Psoas muscle (tissue), 8 donors: ENCODE results near the gene RBM27. TPM values are rescaled to one million over a fixed set of nuclear protein-coding genes. Genes with fewer than 3 reads are reported as not detected.

Experiments used
- ATAC-seq, 4 donors: fragments of 200-7000 bp; cut with Tn5 transposase; one replicate each; pipeline ENCODE4 v1.9.1; 2020; ENCODE audit warnings: moderate library complexity in 3 of 4, mild to moderate bottlenecking in 2 of 4
- DNase-seq, 2 donors: peaks; one replicate each; pipeline ENCODE4 v3.0.0-alpha.2; 2020
- H3K27ac ChIP-seq: fragments of 200-600 bp; one replicate; pipeline ENCODE4 v1.8.0; 2022
- H3K27me3 ChIP-seq, 3 donors: fragments of 200-600 bp in 1 of 3; one replicate each; pipeline versions ENCODE4 v1.6.1 to v1.8.0; 2013 to 2022; ENCODE audit warnings: low read length in 2 of 3, mild to moderate bottlenecking in 2 of 3, moderate library complexity in 1 of 3; ENCODE audit not compliant: insufficient read depth in 3 of 3
- H3K36me3 ChIP-seq, 2 donors: fragments of 200-600 bp in 1 of 2; one replicate each; pipeline versions ENCODE4 v1.6.1 to v1.8.0; 2013 to 2022; ENCODE audit warnings: low read depth in 1 of 2, mild to moderate bottlenecking in 1 of 2, moderate library complexity in 1 of 2; ENCODE audit not compliant: insufficient read depth in 1 of 2
- H3K4me1 ChIP-seq: fragments of 200-600 bp; one replicate; pipeline ENCODE4 v1.8.0; 2022
- H3K4me3 ChIP-seq: fragments of 200-600 bp; one replicate; pipeline ENCODE4 v1.8.0; 2022; ENCODE audit warnings: mild to moderate bottlenecking
- H3K9me3 ChIP-seq: fragments of 200-600 bp; one replicate; pipeline ENCODE4 v1.8.0; 2022
- CTCF ChIP-seq: fragments of 200-600 bp; IDR thresholded peaks from one replicate; pipeline ENCODE4 v1.8.0; 2022; ENCODE audit warnings: antibody characterized with exemption
- WGBS, 3 donors: extraction: QIAGEN DNeasy Blood & Tissue Kit; methylation state at CpG; one replicate each; pipeline versions ENCODE4 v1.1.6 to v1.1.7; 2013; 5-methylcytosine and 5-hydroxymethylcytosine counted together
- intact Hi-C, 2 donors: fragments of 100-400 bp; cut with DNase I; formaldehyde crosslinking; loops; one replicate each; pipeline versions ENCODE4 v1.11.0 to v1.14.2; 2022
- long read RNA-seq, 2 donors: library from polyadenylated mRNA; unstranded; transcript quantifications; one replicate each; pipeline ENCODE4 v2.0.0, GENCODE V29; 2021
- polyA plus RNA-seq, 3 donors: library from polyadenylated mRNA; stranded (reverse); fragments of 200-250 nt; gene quantifications; one replicate each; pipeline ENCODE4 v1.2.3, GENCODE V29; 2013
- total RNA-seq, 4 donors: library from RNA; stranded (reverse); fragmentation: NEBNext Ultra II Directional in 2 of 4; extraction: Animal tissue kit (Norgen Biotek cat#: 25700) in 2 of 4; gene quantifications; one replicate each; pipeline versions ENCODE4 v1.2.1 to v1.2.4, GENCODE V29; 2021 to 2023
- donor health status: healthy with polysubstance abuse.
- donor health status: DM: no; HTN: no; CAD: no; lungs with moderate emphysema.
- donor health status: Bipolar disorder and iron deficiency.
- donor health status: healthy.
- donor health status: DM: yes; HTN: yes; CAD: no.
- donor health status: DM: no; HTN: no; CAD: no.
- donor health status: DM: no; HTN: no; CAD: no.
- donor health status: DM: yes; HTN: yes; CAD: no.

Gene RBM27
- total RNA-seq (10 to 100 TPM; 11.2 to 14.9 (median 12.8) TPM), polyA plus RNA-seq (10 to 100 TPM in 1 of 3 donors, 1 to 10 TPM in 2; 5.7 to 17.0 (median 6.6) TPM)
- long read RNA-seq, donor 1, full-length matches to known transcripts = 3 of 9 reads
- long read RNA-seq, donor 1, partial matches to known transcripts = 5 of 9 reads
- long read RNA-seq, donor 1, other reads (novel, unspliced or antisense) = 1 of 9 reads
- long read RNA-seq, donor 2, full-length matches to known transcripts = 3 of 10 reads
- long read RNA-seq, donor 2, partial matches to known transcripts = 7 of 10 reads
- long read RNA-seq, donor 2, other reads (novel, unspliced or antisense) = 0 of 10 reads

GRCh38 chr5:146203011-146203871 lies at the start of gene RBM27:
Gene RBM27, plus strand, starts transcription at chr5:146203605. Its CDS starts 161 bp downstream, at chr5:146203766.
- Histone ChIP-seq H3K9me3 (no peaks in the 10 kb centered on the region), H3K4me3 (peak within 1 kb of the TSS; percentile 69), H3K36me3 (no peaks in the 10 kb centered on the region), H3K27ac (peak within 1 kb of the TSS; percentile 81), H3K27me3 (no peaks in the 10 kb centered on the region), H3K4me1 (peaks cover 38% of the 10 kb centered on the region)
- 0 to 1% (median 1%) methylated on average over 42 to 48 of the region's 48 CpGs for WGBS, 3 donors
- peak; percentile 95 to 98 for DNase-seq
- ATAC-seq = peak; percentile 100
- TF ChIP-seq CTCF = no peak
- intact Hi-C loops = loop anchor here (2.0 kb wide), 1 partner anchor 20 kb away; the partner anchor contains the start of gene LARS1 (in 2 of the 2)

GRCh38 chr5:146158255-146158654 lies 45.1 kb upstream of the RBM27 start:
- no peak for TF ChIP-seq CTCF
- peaks cover 11 to 100% of the 10 kb centered on the region in 2 donors for H3K36me3 ChIP-seq

GRCh38 chr5:146164382-146164781 lies 39.0 kb upstream of the RBM27 start:
- intact Hi-C loops = loop anchor here in 1 of 2 donors (5.0 to 10.0 kb wide), 2 partner anchors 37 to 100 kb away; no protein-coding TSS in a partner anchor
- no peak for TF ChIP-seq CTCF
- Histone ChIP-seq H3K27ac (no peak overlapping the region), H3K4me1 (no peaks in the 10 kb centered on the region), H3K9me3 (no peaks in the 10 kb centered on the region), H3K27me3 (no peaks in the 10 kb centered on the region), H3K36me3 (peaks cover 16 to 100% of the 10 kb centered on the region in 2 donors), H3K4me3 (no peak overlapping the region)
- ATAC-seq = no peak
- WGBS, 3 donors = 96 to 97% (median 97%) methylated on average over 2 of the region's 2 CpGs
- DNase-seq = no peak

More at GRCh38 chr5:146158255-146158654, 45.1 kb upstream of the RBM27 start:
- intact Hi-C loops = no loop called here
- H3K4me3 ChIP-seq = no peak overlapping the region
- no peak for DNase-seq
- no peaks in the 10 kb centered on the region for H3K27me3 ChIP-seq
- H3K9me3 ChIP-seq = no peaks in the 10 kb centered on the region
- no peaks in the 10 kb centered on the region for H3K4me1 ChIP-seq
- ATAC-seq = no peak
- H3K27ac ChIP-seq = no peak overlapping the region

- no peak for TF ChIP-seq CTCF
- Histone ChIP-seq H3K4me1 (no peaks in the 10 kb centered on the region), H3K9me3 (no peaks in the 10 kb centered on the region), H3K27me3 (no peaks in the 10 kb centered on the region), H3K36me3 (peaks cover 15 to 100% of the 10 kb centered on the region in 2 donors), H3K4me3 (no peak overlapping the region), H3K27ac (no peak overlapping the region)
- no peak for DNase-seq
- no peak for ATAC-seq
- 43 to 62% (median 60%) methylated on average over 1 of the region's 1 CpG for WGBS, 3 donors
- intact Hi-C loops = loop anchor here in 1 of 2 donors (10.0 kb wide), 1 partner anchor 99 kb away; no protein-coding TSS in a partner anchor
Observed at GRCh38 chr5:146165460-146165859, 37.9 kb upstream of the RBM27 start.
